Motor neuron (in vitro differentiated cells): Measurements from ENCODE around the gene RALGPS1. TPM values are rescaled to one million over a fixed set of nuclear protein-coding genes. Genes with fewer than 3 reads are reported as not detected.

ENCODE experiments used
- ATAC-seq, 8 experiments: fragments of 200-7000 bp; cut with Tn5 transposase; replicated peaks in 6 of 8; 2 replicates each; pipeline ENCODE4 v1.8.0; 2021; ENCODE audit warnings: mild to moderate bottlenecking in 8 of 8, moderate library complexity in 8 of 8
- H3K27ac ChIP-seq, 2 donors: fragments of 250-450 bp; sonication (Bioruptor Pico); 2 replicates each; pipeline ENCODE4 v1.9.0; 2021; ENCODE audit warnings: antibody characterized with exemption in 2 of 2, mild to moderate bottlenecking in 2 of 2, moderate library complexity in 1 of 2
- H3K4me1 ChIP-seq, 2 donors: fragments of 250-450 bp; sonication (Bioruptor Pico); replicated peaks in 1 of 2; 2 replicates each; pipeline ENCODE4 v1.6.1; 2021; ENCODE audit warnings: antibody characterized with exemption in 2 of 2, mild to moderate bottlenecking in 2 of 2, moderate library complexity in 1 of 2
- H3K4me3 ChIP-seq, 5 donors: fragments of 250-450 bp; sonication (Bioruptor Pico); 2 replicates each; pipeline ENCODE4 v1.9.0; 2021; ENCODE audit warnings: antibody characterized with exemption in 5 of 5, mild to moderate bottlenecking in 5 of 5, moderate library complexity in 4 of 5
- WGBS, 10 experiments: fragments of 450-650 bp; shearing (Covaris generic); methylation state at CpG; one replicate each; pipeline ENCODE4 v1.0.0; 2022; 5-methylcytosine and 5-hydroxymethylcytosine counted together
- in situ Hi-C, 9 experiments: fragments of 400-800 bp; cut with MboI; loops; one replicate each; pipeline ENCODE4 v1.15.0; 2021; ENCODE audit warnings: low sequenced_read_pairs in 9 of 9, low pct_unique_long_range_greater_than_20kb in 2 of 9; ENCODE audit not compliant: unreplicated experiment in 9 of 9
- total RNA-seq, 8 experiments: library from RNA; unstranded; fragments of 300-600 nt; gene quantifications; 2 replicates each; pipeline versions ENCODE4 v1.2.3 to v1.2.4, GENCODE V29; 2022

Gene RALGPS1
- total RNA-seq, 8 experiments from 2014 or later = 4.3 to 29.6 (median 17.3) TPM

GRCh38 chr9:127224883-127225739, 310.5 kb downstream of the RALGPS1 start:
- H3K4me3 ChIP-seq = peak overlapping the region; percentile 53 to 76 (median 62)
- in situ Hi-C loops = loop anchor here in 4 of 9 experiments (25.0 kb wide), 3 partner anchors 112 to 288 kb away; partner anchors contain the start of gene SLC2A8 (in 2 of the 4)
- peak; percentile 75 to 88 (median 84) for ATAC-seq
- H3K27ac ChIP-seq = no peak overlapping the region
- H3K4me1 ChIP-seq = peaks cover 3 to 5% of the 10 kb centered on the region in 2 donors
- WGBS, 10 experiments = 0% methylated on average over 4 of the region's 106 CpGs; no CpG with 5 or more reads in 9 of the 10 experiments

GRCh38 chr9:127225801-127226625, 311.4 kb downstream of the RALGPS1 start:
- 6 to 71% (median 67%) methylated on average over 3 to 12 of the region's 42 CpGs; no CpG with 5 or more reads in 3 of the 10 experiments for WGBS, 10 experiments
- in situ Hi-C loops = loop anchor here in 1 of 9 experiments (25.0 kb wide), 1 partner anchor 161 kb away; the partner anchor contains the start of gene SLC2A8
- Histone ChIP-seq H3K4me1 (peaks cover 3 to 5% of the 10 kb centered on the region in 2 donors), H3K27ac (no peak overlapping the region), H3K4me3 (peak overlapping the region; percentile 53 to 62 (median 62))
- ATAC-seq = no peak

- Histone ChIP-seq H3K27ac (no peak overlapping the region), H3K4me1 (peaks cover 5 to 13% of the 10 kb centered on the region in 2 donors), H3K4me3 (no peak overlapping the region)
- in situ Hi-C loops = loop anchor here in 1 of 9 experiments (25.0 kb wide), 1 partner anchor 157 kb away; the partner anchor contains the start of gene SLC2A8
- ATAC-seq = no peak
- WGBS, 10 experiments = 56 to 100% (median 85%) methylated on average over 1 to 4 of the region's 4 CpGs; no CpG with 5 or more reads in 1 of the 10 experiments
Measured at GRCh38 chr9:127229691-127230417, 315.3 kb downstream of the RALGPS1 start.

GRCh38 chr9:127231666-127232065, 317.1 kb downstream of the RALGPS1 start:
- ATAC-seq = no peak
- Histone ChIP-seq H3K4me3 (no peak overlapping the region), H3K27ac (no peak overlapping the region), H3K4me1 (peaks cover 0 to 10% of the 10 kb centered on the region in 2 donors)
- WGBS, 10 experiments = 65 to 100% (median 87%) methylated on average over 2 to 3 of the region's 3 CpGs; no CpG with 5 or more reads in 2 of the 10 experiments
- in situ Hi-C loops = loop anchor here in 1 of 9 experiments (25.0 kb wide), 1 partner anchor 156 kb away; the partner anchor contains the start of gene SLC2A8

- no peak overlapping the region for H3K27ac ChIP-seq
- peaks cover 0 to 10% of the 10 kb centered on the region in 2 donors for H3K4me1 ChIP-seq
- peak in 3 of 8 experiments; percentile 52 to 63 (median 59) for ATAC-seq
- in situ Hi-C loops = loop anchor here in 1 of 9 experiments (25.0 kb wide), 1 partner anchor 154 kb away; the partner anchor contains the start of gene SLC2A8
- WGBS, 10 experiments = 13 to 100% (median 83%) methylated on average over 1 to 4 of the region's 4 CpGs; no CpG with 5 or more reads in 1 of the 10 experiments
- no peak overlapping the region for H3K4me3 ChIP-seq
Measured at GRCh38 chr9:127232833-127233549, 318.4 kb downstream of the RALGPS1 start.

- peaks cover 0 to 10% of the 10 kb centered on the region in 2 donors for H3K4me1 ChIP-seq
- 10 to 100% (median 80%) methylated on average over 2 to 4 of the region's 4 CpGs for WGBS, 10 experiments
- ATAC-seq = peak in 3 of 8 experiments; percentile 68 to 77 (median 71)
- H3K27ac ChIP-seq = no peak overlapping the region
- no peak overlapping the region for H3K4me3 ChIP-seq
- in situ Hi-C loops = loop anchor here in 1 of 9 experiments (25.0 kb wide), 1 partner anchor 154 kb away; the partner anchor contains the start of gene SLC2A8
Measured at GRCh38 chr9:127233550-127233949, 319.0 kb downstream of the RALGPS1 start.

GRCh38 chr9:127233989-127234388, 319.4 kb downstream of the RALGPS1 start:
- H3K4me3 ChIP-seq = no peak overlapping the region
- H3K4me1 ChIP-seq = peaks cover 0 to 10% of the 10 kb centered on the region in 2 donors
- in situ Hi-C loops = loop anchor here in 1 of 9 experiments (25.0 kb wide), 1 partner anchor 153 kb away; the partner anchor contains the start of gene SLC2A8
- ATAC-seq = no peak
- H3K27ac ChIP-seq = no peak overlapping the region
- WGBS, 10 experiments = 0 to 100% (median 89%) methylated on average over 1 of the region's 1 CpG; no CpG with 5 or more reads in 1 of the 10 experiments

GRCh38 chr9:127237801-127238200, 323.2 kb downstream of the RALGPS1 start:
- WGBS, 10 experiments = 50 to 97% (median 81%) methylated on average over 1 to 4 of the region's 4 CpGs; no CpG with 5 or more reads in 5 of the 10 experiments
- ATAC-seq = no peak
- H3K4me1 ChIP-seq = peaks cover 0 to 12% of the 10 kb centered on the region in 2 donors
- no peak overlapping the region for H3K27ac ChIP-seq
- no peak overlapping the region for H3K4me3 ChIP-seq
- in situ Hi-C loops = loop anchor here in 1 of 9 experiments (25.0 kb wide), 1 partner anchor 150 kb away; the partner anchor contains the start of gene SLC2A8

DNA sequence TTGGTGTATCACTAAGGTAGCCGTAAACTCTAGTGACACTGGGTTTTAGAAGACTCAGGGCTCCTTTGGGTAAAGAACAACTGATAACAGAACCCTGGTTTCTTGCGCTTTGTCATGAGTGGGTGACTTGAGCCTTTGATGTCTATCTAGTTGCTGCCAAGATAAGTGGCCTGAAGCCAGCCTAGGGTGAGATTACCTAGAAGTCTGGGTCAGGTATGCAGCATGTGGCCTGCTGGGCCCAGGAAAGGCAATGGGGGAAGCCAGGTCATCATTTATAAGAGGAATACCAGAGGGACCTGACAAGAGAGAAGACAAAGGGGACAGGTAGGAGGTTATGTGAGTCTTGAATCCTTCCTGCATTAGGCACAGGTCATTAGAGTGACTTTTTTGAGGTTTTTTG, 326.8 kb downstream of the RALGPS1 start:
- no peak overlapping the region for H3K4me3 ChIP-seq
- no peak for ATAC-seq
- in situ Hi-C loops = loop anchor here in 1 of 9 experiments (25.0 kb wide), 1 partner anchor 146 kb away; the partner anchor contains the start of gene SLC2A8
- 83 to 100% (median 100%) methylated on average over 1 to 2 of the region's 2 CpGs; no CpG with 5 or more reads in 4 of the 10 experiments for WGBS, 10 experiments
- H3K4me1 ChIP-seq = peaks cover 3 to 9% of the 10 kb centered on the region in 2 donors
- no peak overlapping the region for H3K27ac ChIP-seq

GRCh38 chr9:127244609-127245601, 330.3 kb downstream of the RALGPS1 start:
- in situ Hi-C loops = loop anchor here in 1 of 9 experiments (25.0 kb wide), 1 partner anchor 142 kb away; the partner anchor contains the start of gene SLC2A8
- H3K4me3 ChIP-seq = peak overlapping the region; percentile 51 to 59 (median 57)
- peak; percentile 100 for ATAC-seq
- peaks cover 3 to 9% of the 10 kb centered on the region in 2 donors for H3K4me1 ChIP-seq
- 1 to 100% (median 33%) methylated on average over 1 to 19 of the region's 53 CpGs; no CpG with 5 or more reads in 1 of the 10 experiments for WGBS, 10 experiments
- no peak overlapping the region for H3K27ac ChIP-seq
